SK-N-SH treated with all-trans-retinoic acid at 6 μM for 48 hours (cell line): ENCODE results near the gene LSMEM2.
"Not testable (repeated sequence)": the region's sequence is repeated elsewhere in the genome, so short reads cannot be mapped to it uniquely, and the experiment has no call there.

Experiments
- ARNTL ChIP-seq: fragments of 450-650 bp; formaldehyde crosslinking; IDR thresholded peaks from 2 replicates; pipeline ENCODE4 v1.5.0; 2020; ENCODE audit warnings: low read depth, mild to moderate bottlenecking, moderate library complexity, borderline replicate concordance
- BACH2 ChIP-seq: fragments of 250-450 bp; sonication (Bioruptor Pico); IDR thresholded peaks from 2 replicates; pipeline ENCODE4 v1.9.0; 2021; ENCODE audit warnings: mild to moderate bottlenecking, borderline replicate concordance
- GLIS3 ChIP-seq: fragments of 250-450 bp; sonication (Bioruptor Pico); IDR thresholded peaks from 2 replicates; pipeline ENCODE4 v1.5.0; 2020; ENCODE audit warnings: mild to moderate bottlenecking, moderate library complexity
- RARB ChIP-seq: fragments of 250-450 bp; sonication (Bioruptor Pico); IDR thresholded peaks from 2 replicates; pipeline ENCODE4 v1.8.0; 2021; ENCODE audit warnings: mild to moderate bottlenecking, moderate library complexity
- ZNF565 ChIP-seq: fragments of 450-650 bp; formaldehyde crosslinking; conservative IDR thresholded peaks from 2 replicates; pipeline ENCODE4 v1.5.0; 2020; ENCODE audit warnings: low read depth, mild to moderate bottlenecking, moderate library complexity
- TF ChIP-seq, protein P1 (sequence below): fragments of 250-450 bp; sonication (Bioruptor Pico); IDR thresholded peaks from 2 replicates; pipeline ENCODE4 v1.8.0; 2020; ENCODE audit warnings: mild to moderate bottlenecking, moderate library complexity, borderline replicate concordance

DNA sequence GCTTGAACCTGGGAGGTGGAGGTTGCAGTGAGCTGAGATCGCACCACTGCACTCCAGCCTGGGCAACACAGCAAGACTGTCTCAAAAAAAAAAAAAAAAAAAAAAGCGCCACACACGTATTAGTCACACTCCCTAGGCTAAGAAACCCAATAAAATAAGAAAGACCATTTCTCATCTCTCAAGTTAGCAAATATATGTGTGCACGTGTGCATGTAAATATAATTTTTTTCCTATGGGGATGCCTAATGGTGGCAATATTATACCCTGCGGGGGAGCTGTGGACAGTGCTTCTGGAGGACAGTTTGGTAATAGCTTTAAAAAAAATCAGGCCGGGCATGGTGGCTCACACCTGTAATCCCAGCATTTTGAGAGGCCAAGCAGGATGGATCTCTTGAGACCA, 5.2 kb downstream of the LSMEM2 start:
- TF ChIP-seq, protein P1, sequence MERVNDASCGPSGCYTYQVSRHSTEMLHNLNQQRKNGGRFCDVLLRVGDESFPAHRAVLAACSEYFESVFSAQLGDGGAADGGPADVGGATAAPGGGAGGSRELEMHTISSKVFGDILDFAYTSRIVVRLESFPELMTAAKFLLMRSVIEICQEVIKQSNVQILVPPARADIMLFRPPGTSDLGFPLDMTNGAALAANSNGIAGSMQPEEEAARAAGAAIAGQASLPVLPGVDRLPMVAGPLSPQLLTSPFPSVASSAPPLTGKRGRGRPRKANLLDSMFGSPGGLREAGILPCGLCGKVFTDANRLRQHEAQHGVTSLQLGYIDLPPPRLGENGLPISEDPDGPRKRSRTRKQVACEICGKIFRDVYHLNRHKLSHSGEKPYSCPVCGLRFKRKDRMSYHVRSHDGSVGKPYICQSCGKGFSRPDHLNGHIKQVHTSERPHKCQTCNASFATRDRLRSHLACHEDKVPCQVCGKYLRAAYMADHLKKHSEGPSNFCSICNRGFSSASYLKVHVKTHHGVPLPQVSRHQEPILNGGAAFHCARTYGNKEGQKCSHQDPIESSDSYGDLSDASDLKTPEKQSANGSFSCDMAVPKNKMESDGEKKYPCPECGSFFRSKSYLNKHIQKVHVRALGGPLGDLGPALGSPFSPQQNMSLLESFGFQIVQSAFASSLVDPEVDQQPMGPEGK (CRISPR knock-in tag): not testable (repeated sequence)
- not testable (repeated sequence) for TF ChIP-seq ZNF565 (CRISPR knock-in tag); BACH2 (CRISPR knock-in tag); ARNTL (CRISPR knock-in tag); RARB; GLIS3 (CRISPR knock-in tag)
